Fibroblast of mammary gland (primary cell): Measurements from ENCODE around the gene AVL9.
"Not testable (repeated sequence)": the region's sequence is repeated elsewhere in the genome, so short reads cannot be mapped to it uniquely, and the experiment has no call there.

Experiments
- DNase-seq: peaks from one replicate; pipeline ENCODE4 v3.0.0-alpha.2; 2010; ENCODE audit warnings: low read depth
- H3K4me3 ChIP-seq: 2 replicates; pipeline ENCODE4 v1.5.1; 2011; ENCODE audit warnings: low read depth, mild to moderate bottlenecking, low read length, moderate library complexity; ENCODE audit not compliant: control insufficient read depth
- CTCF ChIP-seq: conservative IDR thresholded peaks from 2 replicates; pipeline ENCODE4 v1.5.1; 2011; ENCODE audit warnings: low read depth, low read length, inconsistent platforms; ENCODE audit not compliant: control insufficient read depth, insufficient read depth

Gene AVL9

GRCh38 chr7:32490127-32490796 lies 5.0 kb upstream of the AVL9 start, which contains the start of gene LSM5:
TSS of gene LSM5 (minus strand) at chr7:32490380. CDS start at chr7:32490365, 15 bp downstream.
- peak; percentile 94 for DNase-seq
- no peak for TF ChIP-seq CTCF
- H3K4me3 ChIP-seq, result peak within 1 kb of the TSS; percentile 96

GRCh38 chr7:32494946-32495297 lies 367 bp upstream of the AVL9 start:
- no peak for TF ChIP-seq CTCF
- DNase-seq, result no peak
- H3K4me3 ChIP-seq, result peak overlapping the region; percentile 86

GRCh38 chr7:32496052-32496813 lies 944 bp downstream of the AVL9 start:
- no peak for DNase-seq
- no peak for TF ChIP-seq CTCF
- H3K4me3 ChIP-seq, result peak overlapping the region; percentile 60

- H3K4me3 ChIP-seq, DNase-seq: not testable (repeated sequence)
Measured at GRCh38 chr7:32499755-32500154, 4.5 kb downstream of the AVL9 start.

- DNase-seq, H3K4me3 ChIP-seq: not testable (repeated sequence)
Measured at GRCh38 chr7:32500216-32500615, 4.9 kb downstream of the AVL9 start.

- no peak for TF ChIP-seq CTCF
- DNase-seq, result peak; percentile 78
- H3K4me3 ChIP-seq, result no peak overlapping the region
Measured at GRCh38 chr7:32500922-32501341, 5.6 kb downstream of the AVL9 start.

- H3K4me3 ChIP-seq, result no peak overlapping the region
- peak; percentile 68 for DNase-seq
- no peak for TF ChIP-seq CTCF
Measured at GRCh38 chr7:32501522-32501921, 6.2 kb downstream of the AVL9 start.
